NCI-H1417 treated with DMSO at 0.1 percent for 48 hours (cell line): ENCODE results near the gene PEA15.

Source experiments
- DNase-seq: peaks from one replicate; lab custom pipeline; 2025; lab: John Stamatoyannopoulos, UW

The PEA15 gene

DNA sequence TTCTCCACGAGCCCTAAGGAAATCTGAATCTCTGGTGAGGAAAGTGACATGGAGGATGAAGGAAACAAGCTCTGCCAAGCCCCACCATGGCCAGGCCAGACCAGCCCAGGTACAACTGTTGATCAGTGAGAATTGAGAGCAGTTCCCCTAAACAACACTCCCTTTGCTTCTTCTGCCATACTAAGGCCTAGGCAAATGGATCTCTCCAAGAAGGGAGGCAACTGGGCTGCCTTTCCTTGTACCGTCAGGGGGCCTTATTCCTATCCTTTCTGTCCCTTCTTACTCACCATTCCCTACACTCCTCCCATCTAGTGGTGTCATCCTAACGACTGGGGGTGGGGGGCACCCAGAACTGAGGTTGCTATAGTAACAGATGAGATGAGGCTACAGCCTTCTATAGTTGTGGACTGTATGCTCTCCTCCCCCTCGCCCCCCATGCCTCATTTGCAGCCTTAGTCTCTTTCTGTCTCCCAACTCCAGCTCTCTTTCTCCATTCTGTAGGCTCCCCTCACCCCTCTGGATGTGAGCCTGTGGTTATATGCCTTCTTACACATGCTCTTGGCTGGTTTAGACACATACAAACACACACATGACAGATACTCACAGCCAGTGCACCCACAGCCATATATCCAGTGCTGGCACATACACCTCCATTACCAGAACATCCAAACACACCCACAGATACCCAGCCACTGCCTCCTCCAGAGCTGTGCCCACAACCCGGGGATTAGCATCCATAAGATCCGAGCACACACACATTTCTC is 3.6 kb downstream of the PEA15 start:
- no peak for DNase-seq

DNA sequence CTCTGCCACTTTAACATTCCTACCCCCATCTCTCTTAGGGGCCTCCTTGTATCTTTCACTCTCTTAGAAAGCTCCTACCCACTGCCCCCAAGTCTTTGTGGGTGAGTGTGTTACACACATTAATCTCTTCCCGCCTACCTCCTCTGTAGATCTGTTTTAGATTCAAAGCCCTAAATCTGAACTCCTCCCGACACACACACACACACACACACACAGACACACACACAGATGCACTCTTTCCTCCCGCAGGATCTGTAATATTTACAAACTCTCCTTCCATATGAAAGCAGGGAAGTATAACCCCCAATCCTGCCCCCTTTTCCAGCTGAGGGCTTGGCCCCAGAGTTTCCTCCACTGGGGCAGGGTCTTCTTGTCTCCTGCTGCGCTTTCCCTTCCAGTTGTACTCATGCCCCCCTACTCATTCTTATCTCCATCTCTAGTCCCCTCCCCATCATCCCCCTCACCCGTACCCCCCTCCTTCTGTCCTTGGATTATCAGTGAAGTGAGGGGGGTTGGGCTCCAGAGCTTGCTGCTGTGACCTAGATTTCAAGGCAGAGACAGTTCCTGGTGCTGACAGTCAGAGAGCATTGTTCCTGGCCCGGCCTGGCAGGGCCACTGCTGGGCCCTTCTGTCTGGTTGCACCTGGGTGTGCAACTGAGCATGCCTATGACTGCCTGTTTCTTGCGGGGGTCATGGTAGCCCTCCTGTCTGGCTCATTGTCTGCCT is 4.3 kb downstream of the PEA15 start:
- DNase-seq, result no peak

DNA sequence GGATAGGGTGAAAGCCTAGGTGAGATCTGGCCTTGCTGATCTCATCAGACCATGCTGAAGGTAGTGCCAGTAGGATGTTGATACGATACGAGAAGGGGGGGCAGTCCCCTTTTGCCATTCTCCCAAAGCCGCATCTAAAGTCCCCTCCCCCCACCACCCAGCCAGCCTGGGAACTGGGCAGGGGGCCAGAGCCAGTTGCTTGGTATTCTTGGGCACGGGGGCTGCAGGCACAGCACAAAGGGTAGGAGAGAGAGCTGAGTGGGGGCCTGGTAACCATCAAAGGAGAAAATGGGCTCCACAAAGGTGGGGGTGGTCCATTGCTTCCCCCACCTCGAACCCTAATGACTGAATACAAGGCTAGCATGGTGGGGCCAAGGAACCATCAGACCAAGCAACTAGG is 5.4 kb downstream of the PEA15 start:
- DNase-seq, result no peak

DNA sequence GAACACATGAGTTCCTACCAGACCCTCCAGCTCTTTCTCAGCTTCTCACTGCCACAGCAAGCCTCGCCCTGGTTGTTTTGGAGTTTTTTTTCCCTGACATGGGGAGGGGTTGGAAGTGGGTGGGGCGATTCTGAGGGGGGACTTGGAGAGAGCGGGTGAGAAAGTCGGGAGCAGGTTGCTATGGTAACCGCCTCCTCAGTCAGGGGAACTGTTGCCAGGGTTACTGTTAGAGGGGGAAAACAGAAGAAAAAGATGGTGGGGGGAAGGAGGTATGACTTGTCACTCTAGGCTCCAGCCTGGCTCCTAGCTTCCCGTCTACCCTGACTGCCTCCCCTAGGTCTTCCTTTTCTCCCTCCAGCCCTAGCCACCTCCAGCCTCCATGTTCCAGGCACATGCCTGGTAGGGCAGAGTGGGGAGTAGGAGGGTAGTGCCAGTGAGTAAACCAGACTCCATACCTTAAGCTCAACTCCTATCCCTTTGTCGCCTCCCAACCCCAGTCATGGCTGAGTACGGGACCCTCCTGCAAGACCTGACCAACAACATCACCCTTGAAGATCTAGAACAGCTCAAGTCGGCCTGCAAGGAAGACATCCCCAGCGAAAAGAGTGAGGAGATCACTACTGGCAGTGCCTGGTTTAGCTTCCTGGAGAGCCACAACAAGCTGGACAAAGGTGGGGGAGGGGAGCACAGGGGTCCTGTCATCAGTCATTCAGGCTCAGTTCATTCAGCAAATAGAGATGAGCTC is 6.0 kb downstream of the PEA15 start:
- DNase-seq, result no peak

DNA sequence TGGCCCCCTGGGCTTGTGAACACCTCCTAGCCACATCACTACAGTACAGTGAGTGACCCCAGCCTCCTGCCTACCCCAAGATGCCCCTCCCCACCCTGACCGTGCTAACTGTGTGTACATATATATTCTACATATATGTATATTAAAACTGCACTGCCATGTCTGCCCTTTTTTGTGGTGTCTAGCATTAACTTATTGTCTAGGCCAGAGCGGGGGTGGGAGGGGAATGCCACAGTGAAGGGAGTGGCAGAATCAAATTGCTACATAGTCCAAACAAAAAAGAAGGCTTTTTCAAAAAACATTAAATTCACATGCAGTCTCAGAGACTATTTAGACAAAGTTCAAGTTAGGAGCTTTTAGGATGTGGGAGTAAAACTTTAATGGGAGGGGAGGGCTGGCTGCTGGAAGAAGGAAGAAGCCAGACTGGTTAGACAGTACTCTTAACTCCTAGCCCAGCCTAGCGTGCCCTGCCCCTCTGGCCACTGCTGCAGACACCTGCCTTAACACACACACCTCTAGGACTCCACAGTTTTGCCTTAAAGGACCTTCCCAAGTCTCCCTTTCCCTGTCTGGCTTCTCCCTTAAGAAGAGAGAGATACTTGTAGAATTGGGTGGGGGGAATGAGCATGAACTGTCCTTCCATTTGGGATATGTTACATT is 9.4 kb downstream of the PEA15 start:
- no peak for DNase-seq

DNA sequence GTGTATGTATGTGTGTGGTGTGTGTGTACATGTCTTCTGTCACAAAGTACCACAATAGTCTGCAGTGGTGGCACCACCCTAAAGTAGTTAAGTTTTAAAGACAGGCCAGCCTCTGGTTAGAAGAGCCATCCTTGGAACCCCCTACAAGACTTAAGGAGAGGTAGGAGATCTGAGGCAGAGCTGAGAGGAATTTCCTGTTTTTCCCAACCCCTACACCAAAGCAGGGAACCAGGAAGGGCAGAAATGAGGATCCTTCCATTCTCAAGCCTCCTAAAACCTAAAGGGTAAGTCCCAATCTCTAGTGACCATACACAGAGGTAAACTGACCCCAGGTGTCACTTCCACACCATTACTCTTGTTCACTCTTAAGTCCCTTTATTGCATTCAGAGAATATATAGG is 11.1 kb downstream of the PEA15 start:
- no peak for DNase-seq

DNA sequence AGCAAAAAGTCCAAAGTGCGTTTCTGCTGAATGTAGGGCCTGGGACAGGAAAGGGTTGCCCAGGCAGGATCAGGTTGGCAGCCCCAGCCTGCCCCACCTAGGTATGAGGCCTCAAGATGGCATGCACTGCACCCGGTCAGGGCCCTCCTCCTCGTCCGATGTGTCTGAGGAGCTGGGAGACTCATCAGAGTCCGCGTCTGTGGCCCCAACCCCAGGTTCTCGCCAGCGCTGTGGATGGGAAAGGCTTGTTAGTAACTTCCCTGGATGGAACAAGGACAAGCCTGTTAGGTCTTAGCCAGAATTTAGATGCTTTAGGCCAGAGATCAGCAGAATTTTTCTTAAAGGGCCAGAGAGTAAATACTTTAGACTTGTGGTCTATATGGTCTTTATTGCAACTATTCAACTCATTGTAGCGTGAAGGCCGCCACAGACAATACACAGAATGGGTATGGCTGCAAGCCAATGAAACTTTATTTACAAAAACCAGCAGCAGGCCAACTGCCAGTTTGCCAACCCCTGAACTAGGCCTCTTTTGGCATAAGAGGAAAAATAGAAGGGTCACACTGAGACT is 12.4 kb downstream of the PEA15 start:
- DNase-seq, result no peak

DNA sequence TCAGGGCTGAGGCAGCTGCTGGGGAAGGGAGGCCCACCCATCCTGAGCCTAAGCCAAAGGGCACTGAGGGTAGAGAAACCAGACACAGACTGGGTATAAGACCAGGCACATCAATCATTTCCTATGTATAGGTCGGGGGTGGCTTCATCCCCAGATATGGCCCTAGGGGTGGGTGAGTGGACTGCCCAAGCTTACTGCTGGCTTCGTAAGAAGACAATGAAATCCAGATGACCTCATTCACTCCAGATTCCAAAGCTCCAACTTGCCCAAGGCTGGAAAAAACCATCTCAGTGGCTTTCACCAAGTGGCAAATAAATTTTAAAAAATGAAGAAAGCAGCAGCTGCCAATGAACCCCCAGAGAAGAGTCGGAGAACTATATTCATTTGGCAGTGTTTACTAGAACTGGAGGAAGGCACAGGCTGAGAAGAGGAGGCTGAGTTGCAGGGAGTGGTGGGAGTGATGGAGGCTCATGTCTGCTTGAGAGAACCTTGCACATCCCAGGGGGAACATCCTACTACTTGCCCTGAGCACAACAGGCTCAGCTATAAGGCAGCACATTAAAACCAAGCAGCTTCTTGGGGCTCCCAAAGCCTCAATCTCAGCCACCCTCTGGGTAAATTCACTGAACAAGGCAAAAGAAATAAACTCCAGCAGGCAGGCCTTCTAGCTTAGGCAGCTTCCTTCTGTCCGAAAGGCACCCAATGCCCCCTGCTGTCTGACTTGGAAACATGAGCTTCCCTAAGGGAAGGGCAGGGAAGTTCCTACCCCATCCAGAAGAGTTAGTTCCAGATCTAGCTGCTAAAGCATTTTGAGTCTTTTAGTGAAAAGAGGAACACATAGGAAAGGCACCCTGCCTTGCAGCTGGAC is 14.1 kb downstream of the PEA15 start:
- DNase-seq, result no peak

DNA sequence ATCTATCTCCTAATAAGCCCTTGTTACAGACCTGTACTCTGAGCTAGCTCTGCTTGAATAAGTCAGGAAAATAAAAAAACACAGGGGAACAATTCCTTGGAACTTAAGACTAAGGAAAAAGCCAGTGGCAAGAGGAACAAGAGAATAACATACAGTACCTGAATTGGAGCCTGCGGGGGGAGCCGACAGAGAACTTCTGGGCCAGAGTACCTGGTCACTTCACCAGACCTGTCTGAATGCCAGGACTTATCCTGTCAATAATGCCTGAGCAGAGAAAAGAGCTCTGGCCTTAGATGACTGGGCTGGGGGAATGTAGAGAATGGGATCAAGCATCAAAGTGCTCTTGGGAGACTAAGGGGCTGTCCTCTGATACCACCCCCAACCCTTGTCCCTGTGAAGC is 15.1 kb downstream of the PEA15 start:
- no peak for DNase-seq

DNA sequence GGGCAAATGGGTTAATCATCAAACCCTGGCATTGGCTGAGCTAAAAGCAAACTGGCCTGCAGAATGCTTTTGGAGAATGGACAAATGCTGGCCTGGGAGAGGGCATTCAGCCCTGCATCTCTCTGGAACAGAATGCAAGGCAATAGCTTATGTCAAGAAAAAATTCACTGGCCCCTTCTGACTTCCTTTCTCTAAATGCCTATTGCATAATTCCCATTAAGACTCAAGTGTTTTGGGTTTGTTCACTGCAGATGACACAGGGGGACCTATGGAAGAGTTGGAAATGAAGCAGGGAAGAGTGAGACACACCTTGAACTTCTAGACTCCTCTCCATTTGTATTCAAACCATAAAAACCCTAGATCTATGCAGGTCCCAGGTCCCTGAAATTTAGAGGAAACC is 15.9 kb downstream of the PEA15 start:
- DNase-seq, result no peak

DNA sequence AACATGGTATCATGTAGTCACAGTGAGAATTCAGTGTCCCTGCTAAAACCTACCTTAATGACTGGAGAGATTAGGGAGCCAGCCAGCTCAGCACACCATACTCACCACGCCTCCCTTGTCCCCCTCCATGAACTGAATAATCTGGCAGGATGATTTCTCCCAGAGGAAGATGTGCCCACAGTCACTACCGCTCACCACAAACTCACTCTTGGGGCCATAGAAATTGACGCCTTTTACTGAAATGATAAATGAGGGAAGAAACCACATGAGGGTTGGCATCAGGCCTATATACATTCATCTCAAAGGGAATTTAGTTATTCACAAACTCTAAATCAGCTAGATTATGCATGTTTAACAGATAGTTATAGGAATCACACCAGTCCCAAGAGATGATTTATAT is 17.4 kb downstream of the PEA15 start:
- DNase-seq, result no peak

DNA sequence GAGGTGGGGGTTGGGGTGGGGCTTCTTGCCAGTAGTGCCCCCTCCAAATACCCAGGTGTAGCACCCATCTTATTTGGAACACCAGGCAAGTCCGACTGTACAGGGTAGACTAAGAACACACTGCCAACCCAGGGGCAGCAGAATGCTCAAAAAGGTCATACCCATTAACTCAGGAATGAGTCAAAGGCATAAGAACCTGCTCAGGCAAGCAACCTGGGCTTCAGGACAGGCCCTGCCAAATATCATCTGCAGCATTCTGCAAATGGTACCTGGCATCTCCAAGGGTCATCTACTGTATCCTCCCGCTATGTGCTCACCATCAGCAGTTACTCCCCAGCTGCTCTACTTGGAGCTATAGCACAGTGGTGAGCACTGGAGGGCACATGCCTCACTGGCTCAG is 19.4 kb downstream of the PEA15 start:
- DNase-seq, result no peak

DNA sequence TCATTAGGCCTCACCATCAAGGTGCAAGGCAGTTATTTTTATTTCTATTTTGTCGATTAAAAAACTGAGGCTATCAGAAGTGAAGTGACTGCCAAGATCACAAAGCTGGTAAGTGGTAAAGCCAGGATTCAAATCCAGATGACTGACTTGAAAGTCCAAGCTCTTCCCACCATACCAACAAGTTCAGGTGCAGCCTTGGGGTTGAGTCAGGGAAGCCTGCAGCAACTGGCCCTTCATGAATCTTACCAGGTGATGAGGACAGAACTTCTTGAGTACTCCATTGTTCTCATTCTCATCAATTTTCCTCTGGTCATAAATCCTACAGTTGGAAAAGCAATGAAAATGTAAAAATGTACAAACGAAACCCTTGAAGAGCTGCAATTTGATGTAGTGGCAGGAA is 20.2 kb downstream of the PEA15 start:
- no peak for DNase-seq

DNA sequence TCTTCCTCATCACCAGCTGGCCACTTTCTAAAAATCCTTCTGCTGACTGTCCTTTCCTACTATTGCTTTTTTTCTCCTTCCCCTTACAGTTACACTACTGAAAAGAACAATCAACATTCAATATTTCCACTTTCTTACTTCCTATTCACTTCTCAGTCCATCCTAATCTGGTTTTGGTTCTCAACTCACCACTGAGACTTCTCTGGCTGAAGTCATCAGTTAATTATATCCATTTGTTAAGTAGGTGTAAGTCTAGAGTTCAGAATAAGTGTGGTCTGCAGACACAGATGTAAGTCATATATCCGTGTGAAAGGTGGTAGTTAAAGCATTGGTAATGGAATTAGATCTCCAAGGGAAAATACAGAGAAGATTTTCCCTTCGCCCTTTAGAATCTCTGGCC is 21.4 kb downstream of the PEA15 start:
- no peak for DNase-seq

DNA sequence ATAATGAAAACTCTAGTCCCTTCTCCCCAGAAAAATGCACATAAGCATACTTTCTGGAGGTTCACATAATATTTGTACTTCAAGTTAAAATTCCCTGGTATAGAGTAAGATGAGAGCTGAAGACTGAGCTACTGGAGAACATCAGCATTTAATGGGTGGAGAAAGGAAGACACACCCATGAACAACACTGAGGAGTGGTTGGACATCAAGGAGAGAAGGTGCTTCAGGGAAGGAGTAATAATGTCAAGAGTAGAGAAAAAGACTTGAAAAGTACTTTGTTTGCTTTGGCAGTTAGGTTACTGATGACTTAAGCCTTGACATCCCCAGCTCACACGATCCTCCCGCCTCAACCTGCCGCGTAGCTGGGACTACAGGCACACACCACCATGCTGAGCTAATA is 21.9 kb downstream of the PEA15 start:
- no peak for DNase-seq

DNA sequence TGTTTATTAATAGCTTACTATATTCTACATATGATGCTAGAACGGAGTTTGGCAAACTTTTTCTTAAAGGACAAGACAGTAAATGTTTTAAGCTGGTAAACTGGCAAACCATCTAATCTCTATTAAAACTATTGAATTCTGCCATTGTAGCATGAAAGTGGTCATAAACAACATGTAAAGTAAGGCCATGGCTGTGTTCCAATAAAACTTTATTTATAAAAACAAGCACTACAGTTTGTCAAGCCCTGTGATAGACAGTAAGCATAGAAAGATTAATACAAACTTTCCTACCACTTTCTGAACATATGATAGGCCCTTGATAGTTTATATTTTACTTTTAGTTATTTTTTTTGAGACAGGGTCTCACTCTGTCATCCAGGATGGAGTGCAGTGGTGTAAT is 22.4 kb downstream of the PEA15 start:
- no peak for DNase-seq

DNA sequence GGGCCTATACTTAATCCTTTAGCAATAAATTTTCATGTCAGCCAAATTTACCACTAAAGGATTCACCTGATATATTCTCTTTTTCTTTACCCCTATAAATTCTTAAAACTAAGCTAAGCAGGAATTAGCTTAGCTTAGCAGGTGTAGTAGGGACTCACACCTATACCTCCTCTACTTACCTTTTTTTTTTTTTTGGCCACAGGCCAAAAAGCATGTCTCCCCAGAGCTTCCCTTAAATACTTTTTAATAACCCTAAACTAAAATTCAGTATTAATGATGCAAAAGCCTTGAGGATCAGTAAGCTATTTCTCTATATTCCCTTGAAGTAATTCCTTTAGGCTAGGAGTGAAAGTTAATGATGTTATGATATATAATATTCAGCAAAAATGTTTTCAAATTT is 23.2 kb downstream of the PEA15 start:
- no peak for DNase-seq

DNA sequence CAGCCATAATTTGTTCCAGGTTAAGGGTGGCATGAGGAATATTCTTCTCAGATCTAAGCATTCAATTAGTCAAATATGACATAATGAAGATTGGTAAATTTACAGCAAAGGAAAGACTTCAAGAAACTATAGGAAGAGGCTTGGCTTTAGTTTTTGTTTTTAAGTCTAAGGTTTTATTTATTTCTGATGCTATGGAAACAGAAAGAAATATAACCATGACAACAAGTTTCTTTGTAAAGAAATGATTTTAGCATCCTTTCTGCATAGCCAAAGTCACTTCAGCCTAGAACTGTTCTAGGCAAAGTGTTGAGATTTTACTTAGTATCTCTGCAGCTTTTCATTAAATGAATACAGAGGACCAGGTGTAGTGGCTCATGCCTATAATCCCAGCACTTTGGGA is 27.7 kb downstream of the PEA15 start:
- DNase-seq, result no peak

DNA sequence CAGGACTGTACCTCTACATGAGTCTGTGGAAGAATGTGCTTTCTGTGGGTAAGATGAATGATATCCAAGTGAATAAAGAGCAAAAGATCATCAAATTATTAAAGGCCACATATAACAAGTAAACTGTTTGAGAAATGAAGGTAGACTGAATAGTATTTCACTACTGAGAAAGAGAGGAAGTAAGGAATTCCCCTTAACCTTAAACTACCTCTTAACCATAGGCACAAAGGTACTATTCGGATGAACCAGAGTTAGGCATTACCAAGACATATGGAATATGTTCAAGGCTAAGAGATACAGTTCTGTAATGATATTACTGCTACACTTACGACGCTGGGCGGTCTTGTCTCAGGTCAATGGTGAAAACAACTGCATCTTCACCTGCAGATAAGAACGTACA is 31.6 kb downstream of the PEA15 start:
- no peak for DNase-seq

DNA sequence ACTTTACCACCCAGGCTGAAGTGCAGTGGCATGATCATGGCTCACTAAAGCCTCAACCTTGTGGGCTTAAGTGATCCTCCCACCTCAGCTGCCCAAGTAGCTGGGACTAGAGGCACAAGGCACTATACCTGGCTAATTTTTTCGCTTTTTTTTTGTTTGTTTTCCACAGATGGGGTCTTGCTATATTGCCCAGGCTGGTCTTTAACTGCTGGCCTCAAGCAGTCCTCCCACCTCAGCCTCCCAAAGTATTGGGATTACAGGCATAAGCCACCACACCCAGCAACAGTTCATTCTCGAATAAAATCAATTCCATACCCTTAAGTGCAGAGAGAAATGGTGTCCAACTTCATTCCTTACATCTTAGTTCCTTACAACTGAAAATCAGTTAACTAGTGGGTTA is 32.4 kb downstream of the PEA15 start:
- no peak for DNase-seq

DNA sequence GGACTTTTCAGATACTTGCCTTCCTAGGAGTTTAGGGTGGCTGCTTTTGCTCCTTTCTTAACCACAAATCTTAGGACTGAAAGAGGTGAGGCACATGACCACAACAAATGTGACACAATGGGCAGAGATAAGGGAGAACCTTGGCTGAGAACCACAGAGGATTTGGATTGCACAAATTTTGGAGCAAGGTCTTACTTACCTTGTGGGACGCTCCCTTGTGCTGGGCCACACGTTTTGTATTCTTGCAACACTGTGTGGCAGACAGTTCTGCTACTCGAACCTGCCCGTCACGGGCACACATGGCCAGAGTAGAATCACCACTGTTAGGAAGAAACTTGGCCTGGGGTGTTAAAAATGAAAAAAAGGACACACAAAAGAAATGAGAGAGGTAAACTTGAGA is 33.2 kb downstream of the PEA15 start:
- DNase-seq, result no peak
